T-helper 17 cell (primary cell): ENCODE data around the gene RXRA. TPM values are rescaled to one million over a fixed set of nuclear protein-coding genes. Genes with fewer than 3 reads are reported as not detected.

Experiments used
- ATAC-seq: fragments of 150-1000 bp; cut with Tn5 transposase; 2 replicates; pipeline ENCODE4 v1.10.0; 2021; ENCODE audit warnings: mild to moderate bottlenecking, moderate library complexity
- DNase-seq, 3 donors: peaks; one replicate each; pipeline versions ENCODE4 v3.0.0 to v3.0.0-alpha.2; 2020 to 2021
- H3K9me3 ChIP-seq: one replicate; pipeline ENCODE4 v1.7.0; 2013; ENCODE audit warnings: low read length, mild to moderate bottlenecking; ENCODE audit not compliant: control insufficient read depth, poor library complexity, severe bottlenecking
- H3K27ac Mint-ChIP-seq: one replicate; pipeline ENCODE4 v1.8.0; 2022; ENCODE audit warnings: mild to moderate bottlenecking, moderate library complexity, mixed read lengths
- H3K27me3 Mint-ChIP-seq: one replicate; pipeline ENCODE4 v1.8.0; 2022; ENCODE audit warnings: mixed read lengths
- H3K36me3 Mint-ChIP-seq: one replicate; pipeline ENCODE4 v1.8.0; 2022; ENCODE audit warnings: low read depth, mixed read lengths
- H3K4me1 Mint-ChIP-seq: one replicate; pipeline ENCODE4 v1.8.0; 2022; ENCODE audit warnings: mild to moderate bottlenecking, mixed read lengths
- H3K4me3 Mint-ChIP-seq: one replicate; pipeline ENCODE4 v1.8.0; 2022; ENCODE audit warnings: mild to moderate bottlenecking, moderate library complexity, mixed read lengths
- total RNA-seq, 4 donors: library from RNA in 2 of 4; stranded (reverse) in 2 of 4; gene quantifications; one replicate each; pipeline ENCODE4 v1.2.3 and lab custom pipeline; 2022 to 2026

Gene RXRA
- total RNA-seq, 2 donors from 2014 or later: 7.5 to 10.6 TPM

- DNase-seq: no peak
- Mint-ChIP-seq H3K36me3 (no peaks in the 10 kb centered on the region), H3K27me3 (no peaks in the 10 kb centered on the region), H3K4me3 (no peak overlapping the region), H3K4me1 (peaks cover 3% of the 10 kb centered on the region), H3K27ac (no peak overlapping the region)
- no peak for ATAC-seq
- no peaks in the 10 kb centered on the region for H3K9me3 ChIP-seq
These were observed 6.7 kb upstream of the RXRA start for GRCh38 chr9:134319306-134320125.

- DNase-seq (no peak), ATAC-seq (no peak)
- no peaks in the 10 kb centered on the region for H3K9me3 ChIP-seq
- no peaks in the 10 kb centered on the region for H3K27me3 Mint-ChIP-seq
- no peak overlapping the region for H3K27ac Mint-ChIP-seq
- no peak overlapping the region for H3K4me3 Mint-ChIP-seq
- no peaks in the 10 kb centered on the region for H3K36me3 Mint-ChIP-seq
- H3K4me1 Mint-ChIP-seq: peaks cover 6% of the 10 kb centered on the region
These were observed 6.0 kb upstream of the RXRA start for GRCh38 chr9:134320126-134320867.

GRCh38 chr9:134320868-134321471 lies 5.3 kb upstream of the RXRA start:
- Mint-ChIP-seq H3K36me3 (no peaks in the 10 kb centered on the region), H3K27ac (no peak overlapping the region), H3K27me3 (no peaks in the 10 kb centered on the region), H3K4me3 (no peak overlapping the region), H3K4me1 (peaks cover 6% of the 10 kb centered on the region)
- H3K9me3 ChIP-seq: no peaks in the 10 kb centered on the region
- ATAC-seq: no peak
- DNase-seq: no peak

- no peaks in the 10 kb centered on the region for H3K27me3 Mint-ChIP-seq
- no peak for DNase-seq
- H3K4me1 Mint-ChIP-seq: peaks cover 6% of the 10 kb centered on the region
- no peaks in the 10 kb centered on the region for H3K36me3 Mint-ChIP-seq
- H3K4me3 Mint-ChIP-seq: no peak overlapping the region
- no peaks in the 10 kb centered on the region for H3K9me3 ChIP-seq
- ATAC-seq: no peak
- no peak overlapping the region for H3K27ac Mint-ChIP-seq
These were observed 4.7 kb upstream of the RXRA start for GRCh38 chr9:134321531-134321930.

DNA sequence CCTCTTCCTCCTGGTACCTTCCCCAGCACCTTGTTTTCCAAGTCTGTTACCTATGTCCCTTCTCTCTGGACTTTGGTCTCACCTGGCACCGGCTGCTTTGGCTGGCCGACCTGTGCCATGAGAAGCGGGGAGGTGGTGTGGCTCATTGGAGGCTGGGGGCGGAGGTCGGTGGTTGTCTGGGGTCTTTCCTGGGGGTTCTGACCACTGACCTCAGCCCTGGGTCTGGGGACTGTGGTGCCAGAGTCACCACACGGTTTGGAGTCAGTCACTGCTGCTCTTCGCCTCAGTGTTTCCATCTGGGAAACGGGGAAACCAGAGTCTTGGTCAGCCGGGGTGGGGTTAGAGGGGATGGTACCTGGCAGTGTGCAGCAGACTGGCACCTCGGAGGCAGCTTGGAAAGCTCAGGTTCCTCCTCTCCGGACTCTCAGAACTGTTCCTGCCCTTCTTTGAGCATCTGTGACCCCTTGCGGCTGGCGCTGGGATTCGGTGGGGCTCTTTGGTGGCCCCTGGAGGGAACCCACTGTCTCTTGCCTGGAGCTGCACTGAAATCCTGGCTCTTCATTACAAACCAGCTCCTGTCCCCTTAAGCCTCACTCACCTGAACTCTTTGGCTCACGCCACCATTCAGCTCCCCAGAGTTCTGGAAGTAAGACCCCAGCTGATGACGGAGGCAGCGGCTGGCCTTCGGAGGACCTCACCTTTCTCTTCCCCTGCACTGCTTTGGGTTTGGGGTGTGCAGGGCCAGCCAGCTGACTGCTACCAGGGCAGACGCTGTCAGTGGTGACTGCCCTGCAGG lies 4.1 kb upstream of the RXRA start:
- no peaks in the 10 kb centered on the region for H3K9me3 ChIP-seq
- Mint-ChIP-seq H3K27ac (no peak overlapping the region), H3K27me3 (no peaks in the 10 kb centered on the region), H3K36me3 (no peaks in the 10 kb centered on the region), H3K4me3 (no peak overlapping the region), H3K4me1 (peaks cover 6% of the 10 kb centered on the region)
- ATAC-seq: no peak
- DNase-seq: no peak

GRCh38 chr9:134322781-134323241 lies 3.4 kb upstream of the RXRA start:
- peak overlapping the region; percentile 33 for H3K4me3 Mint-ChIP-seq
- ATAC-seq: no peak
- H3K4me1 Mint-ChIP-seq: peaks cover 9% of the 10 kb centered on the region
- no peak for DNase-seq
- H3K27me3 Mint-ChIP-seq: no peaks in the 10 kb centered on the region
- no peaks in the 10 kb centered on the region for H3K9me3 ChIP-seq
- H3K36me3 Mint-ChIP-seq: no peaks in the 10 kb centered on the region
- H3K27ac Mint-ChIP-seq: no peak overlapping the region

DNA sequence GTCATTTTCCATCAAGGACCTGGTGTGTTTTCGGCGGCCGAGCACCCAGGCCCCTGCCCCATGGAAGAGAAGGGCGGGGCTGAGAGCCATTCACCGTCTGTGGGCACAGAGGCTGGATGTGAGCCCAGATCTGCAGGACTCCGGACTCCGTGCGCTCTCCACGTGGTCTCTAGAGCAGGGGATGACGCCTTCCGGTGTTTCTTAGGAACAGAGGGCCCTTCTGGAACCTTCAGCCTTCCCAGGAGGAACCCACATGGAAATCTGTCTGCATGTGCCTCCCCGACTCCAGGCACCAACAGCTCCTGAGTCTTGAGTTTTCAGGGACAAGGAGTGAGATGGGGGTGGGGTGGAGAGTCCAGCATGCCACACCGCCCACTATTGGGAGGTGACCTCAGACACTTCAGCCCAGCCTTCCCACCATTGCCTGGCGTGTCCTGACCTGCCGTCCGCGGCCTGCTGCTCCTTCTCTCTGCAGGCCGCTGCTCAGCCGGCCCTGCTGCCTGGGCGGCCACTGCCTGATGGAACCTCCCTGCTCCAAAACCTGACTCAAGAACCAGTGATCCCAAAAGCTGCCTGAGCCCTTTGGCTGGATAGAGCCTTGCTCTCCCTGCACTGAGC lies 2.4 kb upstream of the RXRA start:
- Mint-ChIP-seq H3K27me3 (no peaks in the 10 kb centered on the region), H3K4me3 (peak overlapping the region; percentile 89), H3K36me3 (no peaks in the 10 kb centered on the region), H3K4me1 (peaks cover 9% of the 10 kb centered on the region), H3K27ac (peak overlapping the region; percentile 32)
- no peaks in the 10 kb centered on the region for H3K9me3 ChIP-seq
- no peak for ATAC-seq
- DNase-seq: no peak

- no peaks in the 10 kb centered on the region for H3K27me3 Mint-ChIP-seq
- H3K27ac Mint-ChIP-seq: peak overlapping the region; percentile 32
- H3K4me3 Mint-ChIP-seq: peak overlapping the region; percentile 89
- peaks cover 12% of the 10 kb centered on the region for H3K4me1 Mint-ChIP-seq
- no peaks in the 10 kb centered on the region for H3K9me3 ChIP-seq
- ATAC-seq: no peak
- no peaks in the 10 kb centered on the region for H3K36me3 Mint-ChIP-seq
- DNase-seq: no peak
These were observed 1.7 kb upstream of the RXRA start for GRCh38 chr9:134324359-134325095.

DNA sequence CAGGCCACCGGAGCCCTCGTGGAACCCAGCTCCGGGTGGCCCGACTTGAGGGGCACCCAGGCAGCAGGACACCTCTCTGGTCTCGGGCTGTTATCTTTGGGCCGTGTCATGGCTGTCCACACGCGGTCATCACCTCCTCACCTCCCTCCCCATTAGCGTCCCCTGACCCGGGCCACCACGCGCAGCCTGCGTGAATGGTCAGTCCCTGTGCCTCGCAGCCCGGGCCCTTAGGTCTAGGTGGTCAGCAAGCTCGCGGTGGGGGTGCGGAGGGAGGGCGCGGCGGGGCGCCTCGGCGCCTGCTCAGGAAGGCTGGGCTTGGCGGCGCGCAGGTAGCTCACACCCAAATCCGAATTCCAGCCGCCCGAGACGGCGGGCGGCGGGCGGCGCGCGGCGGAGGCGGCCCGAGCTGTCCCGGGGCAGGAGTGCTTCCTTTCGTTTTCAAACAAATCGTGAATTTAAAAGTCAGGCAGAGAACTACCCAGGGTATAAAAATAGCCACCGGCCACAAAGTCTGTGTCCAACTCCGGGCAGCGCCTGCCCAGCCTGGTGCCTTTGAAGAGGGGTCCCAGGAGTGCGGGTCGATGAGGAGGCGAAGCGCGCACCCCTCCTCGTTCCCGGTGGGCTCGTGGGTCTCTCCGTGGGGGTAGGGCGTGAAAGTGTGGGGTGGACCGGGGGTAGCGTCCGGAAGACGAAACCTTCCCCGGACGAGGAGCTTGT lies 1.0 kb upstream of the RXRA start:
- Mint-ChIP-seq H3K27ac (peak overlapping the region; percentile 32), H3K36me3 (no peaks in the 10 kb centered on the region), H3K4me3 (peak overlapping the region; percentile 89), H3K27me3 (no peaks in the 10 kb centered on the region), H3K4me1 (peaks cover 12% of the 10 kb centered on the region)
- H3K9me3 ChIP-seq: no peaks in the 10 kb centered on the region
- DNase-seq: no peak
- peak; percentile 32 for ATAC-seq

DNA sequence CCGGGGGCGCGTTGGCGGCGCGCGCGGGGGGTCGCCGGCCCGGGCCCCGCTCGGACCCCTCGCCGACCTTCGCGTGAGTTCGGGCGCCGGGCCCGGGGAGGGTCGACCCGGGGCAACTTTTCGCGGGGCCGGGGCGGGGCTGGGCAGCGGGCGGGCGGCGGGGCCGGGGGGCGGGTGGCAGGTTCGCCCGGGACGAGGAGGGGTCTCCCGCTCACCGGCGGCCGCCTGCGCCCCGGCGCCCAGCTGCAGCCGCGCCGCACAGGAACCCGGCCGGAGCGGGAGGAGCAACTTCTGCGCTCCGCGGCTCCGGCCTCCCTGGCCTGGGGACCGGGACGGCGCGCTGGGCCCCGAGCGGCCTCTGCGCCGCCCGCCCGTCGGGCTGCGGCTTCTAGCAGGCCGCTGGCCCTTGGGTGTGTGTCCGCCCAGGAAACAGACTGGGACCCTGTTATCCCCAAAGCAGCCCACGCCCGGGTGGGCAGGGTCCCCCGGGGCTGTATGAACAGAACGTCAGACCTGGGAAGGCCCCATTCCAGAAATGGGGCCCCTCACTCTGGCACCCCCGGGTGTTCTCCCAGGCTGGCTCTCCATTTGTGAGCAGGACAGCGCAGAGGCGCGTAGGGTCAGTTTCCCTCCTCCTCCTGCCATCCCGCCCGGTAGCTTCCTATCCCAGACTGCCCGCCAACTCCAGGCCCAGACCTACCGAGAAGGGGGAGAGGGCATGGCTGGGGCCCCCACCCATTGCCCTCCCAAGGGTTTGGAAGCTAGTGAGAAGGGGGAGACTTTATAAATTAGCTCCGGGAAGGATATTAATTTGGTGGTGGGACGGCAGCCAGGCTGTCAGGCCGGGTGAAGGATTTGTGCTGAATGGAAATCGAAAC lies 708 bp downstream of the RXRA start:
- Mint-ChIP-seq H3K27ac (no peak overlapping the region), H3K4me3 (peak overlapping the region; percentile 49), H3K36me3 (no peaks in the 10 kb centered on the region), H3K27me3 (no peaks in the 10 kb centered on the region), H3K4me1 (peaks cover 12% of the 10 kb centered on the region)
- H3K9me3 ChIP-seq: no peaks in the 10 kb centered on the region
- DNase-seq (no peak), ATAC-seq (no peak)

DNA sequence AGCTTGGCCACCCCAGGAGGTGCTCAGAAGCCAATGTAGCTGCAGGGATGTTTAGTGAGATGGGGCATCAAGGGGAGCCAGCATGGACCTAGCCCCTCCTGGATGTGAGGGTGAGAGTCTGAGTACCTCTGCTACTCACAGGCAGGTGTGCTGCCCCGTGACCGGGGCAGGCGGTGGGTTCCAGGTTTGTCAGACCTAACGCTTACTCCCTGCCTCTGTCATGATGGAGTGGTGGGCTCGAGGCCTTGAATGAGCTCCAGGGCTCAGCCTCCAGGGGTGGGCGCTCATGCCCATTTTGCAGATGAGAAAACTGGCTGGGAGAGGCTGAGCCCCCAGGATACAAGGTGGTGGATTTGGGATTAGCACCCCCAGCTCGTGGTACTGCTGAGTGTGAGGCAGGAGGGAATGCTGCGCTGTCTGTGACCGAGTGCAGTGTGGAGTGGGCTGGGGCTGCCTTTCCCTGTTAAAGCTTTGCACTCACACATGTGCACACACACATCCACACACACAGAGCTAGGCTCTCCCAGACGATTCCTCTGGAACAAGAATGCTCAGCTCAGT lies 1.5 kb downstream of the RXRA start:
- DNase-seq (no peak), ATAC-seq (no peak)
- H3K9me3 ChIP-seq: no peaks in the 10 kb centered on the region
- no peaks in the 10 kb centered on the region for H3K27me3 Mint-ChIP-seq
- peaks cover 12% of the 10 kb centered on the region for H3K4me1 Mint-ChIP-seq
- H3K4me3 Mint-ChIP-seq: peak overlapping the region; percentile 47
- no peak overlapping the region for H3K27ac Mint-ChIP-seq
- no peaks in the 10 kb centered on the region for H3K36me3 Mint-ChIP-seq
